Activated T-cell treated with anti-CD3 and anti-CD28 coated beads for 1 hour (primary cell): ENCODE data around the gene ADCYAP1.
"Not testable (repeated sequence)": the region's sequence is repeated elsewhere in the genome, so short reads cannot be mapped to it uniquely, and the experiment has no call there.

Experiments used
- DNase-seq: peaks from one replicate; pipeline ENCODE4 v3.0.0-alpha.2; 2020; ENCODE audit warnings: low read depth

Gene ADCYAP1

GRCh38 chr18:904218-905090 is at the start of gene ADCYAP1:
Gene ADCYAP1, plus strand, starts transcription at chr18:904871. Its CDS starts 516 bp downstream, at chr18:905387.
- DNase-seq: no peak

- DNase-seq: no peak
These were observed 46.7 kb upstream of the ADCYAP1 start for GRCh38 chr18:857986-858385.

GRCh38 chr18:864872-865273 is 39.8 kb upstream of the ADCYAP1 start:
- peak; percentile 35 for DNase-seq

- DNase-seq: no peak
These were observed 37.4 kb upstream of the ADCYAP1 start for GRCh38 chr18:867257-867656.

GRCh38 chr18:873426-873825 is 31.2 kb upstream of the ADCYAP1 start:
- not testable (repeated sequence) for DNase-seq

- no peak for DNase-seq
These were observed 28.8 kb upstream of the ADCYAP1 start for GRCh38 chr18:875912-876311.

GRCh38 chr18:877238-877637 is 27.4 kb upstream of the ADCYAP1 start:
- no peak for DNase-seq

- no peak for DNase-seq
These were observed 18.6 kb upstream of the ADCYAP1 start for GRCh38 chr18:886076-886475.

GRCh38 chr18:887716-888115 is 17.0 kb upstream of the ADCYAP1 start:
- no peak for DNase-seq

- DNase-seq: no peak
These were observed 12.4 kb upstream of the ADCYAP1 start for GRCh38 chr18:892316-892715.

- no peak for DNase-seq
These were observed 8.4 kb upstream of the ADCYAP1 start for GRCh38 chr18:896315-896714.

- DNase-seq: no peak
These were observed 2.9 kb upstream of the ADCYAP1 start for GRCh38 chr18:901761-902160.

- no peak for DNase-seq
These were observed 2.4 kb upstream of the ADCYAP1 start for GRCh38 chr18:902229-902628.

- no peak for DNase-seq
These were observed 970 bp upstream of the ADCYAP1 start for GRCh38 chr18:903701-904100.

- DNase-seq: no peak
These were observed 756 bp downstream of the ADCYAP1 start for GRCh38 chr18:905307-905947.

- DNase-seq: no peak
These were observed 1.3 kb downstream of the ADCYAP1 start for GRCh38 chr18:905948-906415.

GRCh38 chr18:906416-907114 is 1.9 kb downstream of the ADCYAP1 start:
- no peak for DNase-seq

- DNase-seq: no peak
These were observed 2.6 kb downstream of the ADCYAP1 start for GRCh38 chr18:907115-907884.

- no peak for DNase-seq
These were observed 3.5 kb downstream of the ADCYAP1 start for GRCh38 chr18:907885-908757.

GRCh38 chr18:908758-909724 is 4.4 kb downstream of the ADCYAP1 start:
- no peak for DNase-seq
